NB4 (cell line): ENCODE data around the gene VAT1L.

Experiments used
- CTCF ChIP-seq: IDR thresholded peaks from one replicate; pipeline ENCODE4 v1.5.1; 2012; ENCODE audit warnings: low read depth, low read length
- MAX ChIP-seq: IDR thresholded peaks from 2 replicates; pipeline ENCODE4 v1.6.1; 2011; ENCODE audit warnings: low read depth, low read length
- POLR2A ChIP-seq: IDR thresholded peaks from 2 replicates; pipeline ENCODE4 v1.6.1; 2011; ENCODE audit warnings: mild to moderate bottlenecking; ENCODE audit not compliant: insufficient read length; ENCODE audit errors: extremely low read depth

DNA sequence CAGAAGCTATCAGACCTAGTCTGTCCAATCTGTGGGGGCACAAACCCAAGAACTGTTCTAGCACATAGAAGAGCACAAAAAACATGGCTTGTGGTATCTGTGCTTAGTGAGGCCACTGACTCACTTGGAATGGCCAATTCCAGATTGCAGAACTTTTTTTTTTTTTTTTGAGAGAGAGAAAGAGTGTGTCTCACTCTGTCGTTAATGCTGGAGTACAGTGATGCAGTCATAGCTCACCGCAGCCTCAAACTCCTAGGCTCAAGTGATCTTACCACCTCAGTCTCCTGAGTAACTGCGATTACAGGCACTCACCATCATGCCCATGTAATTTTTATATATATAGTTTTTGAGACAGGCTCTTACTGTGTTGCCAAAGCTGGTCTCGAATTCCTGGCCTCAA is 156.8 kb downstream of the VAT1L start:
- TF ChIP-seq CTCF (no peak), POLR2A (no peak), MAX (no peak)
